GM18907 (cell line): ENCODE results near the gene CFAP97.
A peak's percentile ranks its signal among the peaks of the same experiment; 100 is the strongest.
"Not testable (repeated sequence)": the region's sequence is repeated elsewhere in the genome, so short reads cannot be mapped to it uniquely, and the experiment has no call there.

Source experiments
- ATAC-seq: cut with Tn5 transposase; IDR thresholded peaks from one replicate; pipeline ENCODE4 v1.9.1; 2021; ENCODE audit warnings: mild to moderate bottlenecking, moderate library complexity; ENCODE audit not compliant: unreplicated experiment

Gene CFAP97

DNA sequence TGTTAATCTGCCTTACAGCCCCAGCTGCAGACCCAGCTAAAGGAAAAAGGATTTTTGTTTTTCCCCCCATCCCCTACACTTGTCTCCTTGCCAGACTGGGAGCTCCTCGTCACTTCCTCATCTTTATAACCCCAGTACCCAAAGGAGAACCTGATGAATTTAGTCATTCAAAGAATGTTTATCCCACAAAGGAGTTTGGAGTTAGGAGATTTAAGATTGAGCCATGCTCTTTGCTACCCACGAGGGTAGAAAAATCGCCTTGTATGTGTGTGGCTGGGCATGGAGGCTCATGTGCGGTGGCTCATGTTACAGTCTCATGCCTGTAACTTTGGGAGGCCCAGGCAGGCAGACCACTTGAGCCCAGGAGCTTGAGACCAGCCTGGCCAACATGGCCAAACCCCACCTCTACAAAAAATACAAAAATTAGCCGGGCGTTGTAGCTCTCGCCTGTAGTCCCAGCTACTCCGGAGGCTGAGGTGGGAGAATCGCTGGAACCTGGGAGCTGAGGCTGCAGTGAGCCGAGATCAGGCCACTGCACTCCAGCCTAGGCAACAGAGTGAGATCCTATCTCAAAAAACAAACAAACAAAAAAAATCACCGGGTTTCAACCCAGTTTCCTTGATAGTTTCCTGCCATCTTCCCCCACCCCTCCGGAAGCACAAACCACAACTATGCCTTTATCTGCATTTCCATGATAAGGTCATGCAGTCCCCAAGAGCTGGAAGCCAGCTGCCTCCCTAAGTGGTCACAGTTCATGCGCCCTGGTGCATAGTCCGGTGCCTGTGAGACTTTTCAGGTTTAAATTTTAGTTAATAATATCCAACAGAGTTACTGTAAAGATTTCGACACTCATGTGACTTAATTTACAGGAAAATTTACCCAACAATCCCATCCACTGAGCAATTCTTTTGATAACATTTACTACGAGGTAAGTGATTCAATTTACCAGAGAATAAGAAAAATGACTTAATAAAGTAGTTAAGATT is 1.5 kb downstream of the CFAP97 start:
- peak; percentile 30 for ATAC-seq

DNA sequence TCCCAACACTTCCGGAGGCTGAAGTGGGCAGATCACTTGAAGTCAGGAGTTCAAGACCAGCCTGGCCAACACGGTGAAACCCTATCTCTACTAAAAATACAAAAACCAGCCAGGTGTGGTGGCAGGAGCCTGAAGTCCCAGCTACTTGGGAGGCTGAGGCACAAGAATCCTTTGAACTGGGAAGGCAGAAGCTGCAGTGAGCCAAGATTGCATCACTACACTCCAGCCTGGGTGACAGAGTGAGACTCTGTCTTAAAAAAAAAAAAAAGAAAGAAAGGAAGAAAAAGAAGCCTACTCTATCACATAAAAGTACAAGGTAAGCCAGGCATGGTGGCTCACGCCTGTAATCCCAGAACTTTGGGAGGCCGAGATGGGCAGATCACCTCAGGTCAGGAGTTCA is 5.6 kb downstream of the CFAP97 start:
- ATAC-seq = not testable (repeated sequence)

DNA sequence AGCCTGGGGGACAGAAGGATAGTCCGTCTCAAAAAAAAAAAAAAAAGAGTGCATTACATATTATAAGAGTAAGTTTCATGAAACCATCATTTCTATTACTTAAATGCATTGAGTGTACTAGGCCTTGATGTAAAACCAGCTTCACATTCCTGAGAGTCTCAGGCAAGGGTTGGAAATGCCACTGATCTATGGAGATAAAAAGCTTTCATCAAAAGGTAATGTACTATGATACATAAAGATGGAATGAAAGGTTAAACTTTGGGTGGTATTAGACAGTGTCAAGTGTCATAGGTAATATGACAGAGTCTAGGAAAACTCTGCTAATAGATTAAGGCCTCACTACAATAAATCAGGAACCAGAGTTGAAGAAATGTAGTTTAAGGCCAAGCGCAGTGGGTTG is 7.4 kb downstream of the CFAP97 start:
- no peak for ATAC-seq

DNA sequence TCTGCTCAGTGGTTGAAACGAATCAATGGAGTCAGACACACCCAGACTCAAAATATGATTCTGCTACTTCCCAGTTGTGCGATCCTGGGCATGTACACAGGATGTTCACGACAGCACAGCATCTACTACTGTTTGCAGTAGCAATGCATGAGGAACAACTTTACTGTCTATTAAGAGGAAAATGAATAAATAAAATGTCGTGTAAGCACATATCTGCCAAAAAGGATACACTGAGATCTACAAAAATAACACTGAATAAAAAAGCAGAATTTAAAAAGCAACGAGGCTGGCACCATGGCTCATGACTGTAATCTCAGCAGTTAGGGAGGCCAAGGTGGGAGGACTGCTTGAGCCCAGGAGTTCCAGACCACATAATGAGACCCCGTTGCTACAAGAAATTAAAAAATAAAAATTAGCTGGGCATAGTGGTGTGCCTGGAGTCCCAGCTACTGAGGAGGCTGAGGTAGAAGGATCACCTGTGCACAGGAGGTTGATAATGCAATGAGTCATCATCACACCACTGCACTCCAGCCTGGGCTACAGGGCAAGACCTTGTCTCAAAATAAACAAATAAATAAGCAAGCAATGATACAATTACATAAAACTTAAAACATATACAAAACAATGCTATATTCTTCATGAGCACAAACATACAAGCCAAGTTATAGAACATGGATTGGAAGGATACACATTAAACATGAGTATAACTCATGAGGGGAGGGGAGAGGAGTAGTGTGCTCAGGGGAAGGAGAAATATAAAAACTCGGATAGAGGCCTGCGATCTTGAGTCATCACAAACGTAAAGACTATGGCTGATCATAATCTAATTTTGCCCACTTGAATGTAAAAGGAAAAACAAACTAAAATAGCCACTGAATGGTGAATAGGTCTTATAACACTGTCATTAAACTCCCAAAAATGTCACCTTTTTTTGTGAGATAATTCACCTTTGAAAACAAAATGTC is 8.6 kb downstream of the CFAP97 start:
- no peak for ATAC-seq

DNA sequence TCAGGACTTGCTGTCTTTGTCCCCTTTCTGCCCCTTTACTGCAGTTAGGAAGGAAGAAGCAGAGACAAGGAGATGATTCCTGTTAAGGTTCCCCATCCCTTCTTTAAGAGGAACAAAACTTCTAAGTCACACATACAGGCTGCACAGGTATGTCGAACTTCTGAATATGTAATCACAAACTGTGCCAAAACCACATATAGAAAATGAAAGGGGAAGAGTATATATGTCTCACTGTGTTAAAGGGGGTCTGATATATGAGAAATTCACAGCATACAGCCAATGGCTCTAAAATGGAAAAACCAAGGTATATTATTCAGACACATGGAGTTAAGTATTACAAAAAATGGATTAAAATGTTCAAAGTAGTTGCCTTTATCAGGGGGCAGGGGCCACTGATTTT is 11.7 kb downstream of the CFAP97 start:
- ATAC-seq = peak; percentile 84

DNA sequence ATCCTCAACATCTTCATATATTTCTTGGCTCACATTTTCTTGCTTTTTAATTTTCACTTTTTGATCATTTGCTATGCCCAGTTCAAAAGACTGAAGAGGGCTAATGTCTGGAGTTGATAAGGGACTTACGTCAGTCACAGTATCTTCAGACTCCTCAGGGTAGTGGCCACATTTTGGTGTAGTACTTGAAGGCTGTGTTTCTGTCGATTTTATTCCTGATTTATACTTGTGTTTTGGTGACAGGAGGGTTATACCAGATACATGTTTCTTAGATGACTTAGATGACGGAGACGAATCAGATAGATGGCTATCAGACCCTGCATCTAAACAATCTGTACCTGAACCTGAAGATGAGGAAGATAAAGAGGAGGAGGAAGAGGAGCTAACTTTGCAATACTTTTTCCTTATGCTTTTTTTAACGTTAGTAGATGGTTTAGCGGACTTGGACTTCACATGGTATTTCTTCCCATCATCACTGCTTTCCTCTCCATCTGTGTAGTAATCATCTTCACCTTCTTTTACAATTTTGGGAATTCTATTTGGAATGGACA is 13.4 kb downstream of the CFAP97 start:
- no peak for ATAC-seq

DNA sequence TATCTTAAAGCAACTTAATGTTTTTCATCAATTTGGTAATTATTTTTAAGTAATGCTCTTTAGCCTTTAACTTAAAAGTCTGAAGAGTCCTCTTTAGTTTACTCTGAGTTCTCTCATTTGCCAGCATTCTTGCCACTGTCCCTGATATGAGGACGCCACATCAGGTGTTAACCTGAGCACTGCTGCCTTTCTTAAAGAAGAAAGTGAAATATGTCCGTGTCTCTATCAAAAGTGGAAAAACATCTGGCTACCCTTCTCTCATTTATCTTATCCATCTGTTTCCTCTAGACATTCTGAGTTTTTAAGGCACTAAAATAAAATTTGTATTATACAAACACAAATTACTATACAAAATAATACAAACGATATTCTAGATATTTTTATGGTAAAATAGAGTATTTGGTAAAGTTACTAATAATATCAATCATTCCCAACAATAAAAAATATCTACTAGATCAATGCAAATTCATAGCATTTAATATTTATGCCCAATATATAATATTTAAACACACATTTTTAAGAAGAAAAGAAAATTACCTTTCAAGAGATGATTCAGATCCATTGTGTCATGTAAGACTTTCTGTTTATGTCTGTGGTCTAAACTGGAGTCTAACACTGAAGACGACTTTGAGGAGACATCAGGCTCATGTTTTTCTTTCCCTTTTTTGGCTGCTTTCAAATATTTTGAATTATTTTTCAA is 14.0 kb downstream of the CFAP97 start:
- ATAC-seq = no peak

DNA sequence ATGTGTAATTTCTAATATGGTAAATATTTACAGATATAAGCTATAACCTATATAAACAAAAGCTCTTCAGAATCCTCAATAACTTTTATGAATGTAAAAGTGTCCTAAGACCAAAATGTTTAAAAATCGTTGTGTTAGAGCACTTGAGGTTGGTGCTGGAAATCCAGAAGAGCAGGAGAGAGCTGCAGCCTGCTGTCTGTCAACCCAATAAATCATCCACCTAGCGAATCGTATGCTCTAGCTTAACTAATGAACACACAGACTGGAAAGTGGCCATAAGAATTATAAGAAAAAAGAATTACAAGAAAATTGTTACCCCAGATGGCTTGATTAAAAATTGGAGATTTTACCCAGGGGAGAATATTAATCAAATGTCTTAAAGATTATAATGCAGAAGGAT is 17.0 kb downstream of the CFAP97 start:
- no peak for ATAC-seq

DNA sequence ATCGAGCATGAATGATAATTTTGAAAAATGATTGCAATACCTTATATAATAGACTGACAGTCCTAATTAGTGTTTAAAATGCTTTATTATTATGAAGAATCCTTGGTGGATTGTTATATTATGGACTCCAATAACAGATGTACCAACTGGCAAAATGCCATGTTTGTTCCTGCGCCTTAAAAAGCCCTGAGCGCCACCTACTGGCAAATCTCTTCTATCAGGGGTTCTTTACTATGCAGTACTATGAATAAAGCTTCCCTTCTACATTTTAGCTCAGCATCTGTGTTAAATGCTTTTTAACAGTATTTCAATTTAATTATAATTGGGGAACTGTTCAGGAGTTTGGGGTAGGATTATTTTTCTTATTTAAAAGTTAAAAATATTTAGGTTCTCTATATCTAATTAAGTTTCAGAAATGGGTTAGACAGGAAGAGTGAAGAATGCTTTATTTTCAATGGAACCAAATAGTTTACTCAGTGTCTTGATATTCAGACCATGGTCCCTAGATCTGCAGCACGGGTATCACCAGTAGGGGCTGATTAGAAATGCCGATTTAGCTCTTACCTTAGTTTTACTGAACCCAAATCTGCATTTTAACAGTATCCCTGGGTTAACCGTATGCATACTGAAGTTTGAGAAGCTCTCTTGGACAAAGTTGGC is 20.0 kb downstream of the CFAP97 start:
- ATAC-seq = no peak

DNA sequence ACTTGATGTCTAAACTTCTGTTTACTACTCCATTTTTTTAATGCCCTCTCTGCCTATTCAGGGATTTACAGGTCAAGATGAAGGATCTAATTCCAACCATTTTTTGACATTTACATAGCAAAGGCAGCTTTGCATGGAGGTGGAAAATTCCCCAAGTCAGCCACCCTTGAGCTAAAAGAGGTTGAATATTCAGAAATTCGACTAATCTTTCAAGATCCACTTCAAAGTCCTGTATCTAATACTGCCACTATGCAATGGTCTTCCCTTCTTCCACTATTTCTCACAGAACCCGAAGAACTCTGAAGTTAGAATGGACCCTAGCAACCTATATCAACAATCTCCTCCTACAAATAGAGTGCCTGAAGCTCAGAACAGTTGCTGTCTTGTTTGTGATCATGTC is 21.6 kb downstream of the CFAP97 start:
- no peak for ATAC-seq

DNA sequence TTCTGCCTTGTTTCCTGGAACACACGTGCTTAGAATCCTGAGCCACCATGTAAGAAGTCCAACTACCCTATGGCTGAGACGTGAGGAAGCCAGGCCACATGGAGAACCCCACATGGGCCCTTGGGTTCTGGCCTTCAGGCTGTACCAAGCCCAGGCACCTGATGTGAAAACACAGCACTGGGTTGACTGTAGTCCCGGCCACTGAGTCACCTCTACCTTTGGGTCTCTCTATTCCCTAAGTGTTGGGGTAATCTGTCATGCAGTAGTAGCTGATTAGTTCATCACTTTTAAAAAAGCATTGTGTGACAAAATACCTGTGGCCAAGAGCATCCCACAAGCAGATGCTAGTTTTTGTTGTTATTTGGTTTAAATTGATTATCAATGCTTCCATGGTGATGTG is 24.3 kb downstream of the CFAP97 start:
- no peak for ATAC-seq

DNA sequence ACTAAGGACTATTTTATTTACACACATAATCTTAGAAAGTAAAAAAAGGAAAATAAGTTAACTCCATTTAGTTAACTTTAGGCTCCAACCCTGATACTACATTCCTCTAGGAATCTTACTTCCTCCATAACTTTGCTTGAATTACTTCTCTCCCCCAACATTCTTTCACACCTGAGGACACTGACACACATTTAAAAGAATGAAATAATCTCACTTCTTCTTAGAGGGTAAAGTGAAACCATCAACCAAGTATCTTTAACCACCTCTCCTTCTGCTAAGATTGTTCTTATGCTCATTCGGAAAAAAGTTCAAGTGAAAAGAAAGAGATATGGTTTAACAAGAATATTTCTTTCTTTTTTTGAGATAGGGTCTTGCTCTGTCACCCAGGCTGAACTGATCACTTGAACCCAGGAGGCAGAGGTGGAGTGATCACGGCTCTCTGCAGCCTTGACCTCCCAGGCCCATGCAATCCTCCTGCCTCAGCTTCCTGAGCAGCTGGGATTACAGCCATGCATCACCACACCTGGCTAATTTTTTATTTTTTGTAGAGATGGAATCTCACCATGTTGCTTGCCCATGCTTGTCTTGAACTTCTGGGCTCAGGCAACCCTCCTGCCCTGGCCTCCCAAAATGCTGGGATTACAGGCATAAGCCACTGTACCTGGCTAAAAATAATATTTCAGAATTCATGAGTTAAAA is 32.3 kb downstream of the CFAP97 start:
- ATAC-seq = peak; percentile 81

DNA sequence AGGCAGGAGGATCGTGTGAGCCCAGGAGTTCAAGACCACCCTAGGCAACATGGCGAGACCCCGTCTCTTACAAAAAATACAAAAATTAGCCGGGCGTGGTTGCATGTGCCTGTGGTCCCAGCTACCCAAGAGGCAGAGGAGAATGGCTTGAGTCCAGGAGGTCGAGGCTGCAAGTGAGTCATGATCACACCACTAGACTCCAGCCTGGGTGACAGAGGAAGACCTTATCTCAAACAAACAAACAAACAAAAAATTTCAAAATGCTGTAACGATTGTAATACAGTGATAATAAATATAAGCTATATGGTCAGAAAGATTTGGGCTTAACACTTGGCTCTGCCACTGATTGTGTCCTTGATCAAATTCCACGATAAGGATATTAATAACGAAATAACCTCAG is 36.6 kb downstream of the CFAP97 start:
- no peak for ATAC-seq

DNA sequence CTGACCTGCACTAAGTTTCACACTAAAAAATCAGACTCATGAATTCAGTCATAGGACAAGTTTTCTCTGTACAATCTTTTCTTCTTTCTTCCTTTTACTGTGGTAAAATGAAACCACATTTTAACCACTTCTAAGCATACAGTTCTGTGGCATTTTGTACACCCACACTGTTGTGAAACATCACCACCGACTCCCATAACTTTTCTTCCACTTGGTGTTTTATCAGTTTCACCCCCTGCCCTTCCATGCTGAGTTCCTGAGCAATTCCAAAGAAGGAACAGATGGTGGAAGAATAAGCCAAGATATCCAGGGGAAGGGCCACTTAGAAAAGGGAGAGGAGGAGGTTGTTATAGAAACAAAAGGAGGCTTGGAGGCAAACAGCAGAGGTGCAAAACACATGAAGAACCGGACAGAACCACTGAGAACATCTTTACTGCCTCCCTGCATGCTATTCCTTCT is 38.2 kb downstream of the CFAP97 start:
- peak; percentile 94 for ATAC-seq

DNA sequence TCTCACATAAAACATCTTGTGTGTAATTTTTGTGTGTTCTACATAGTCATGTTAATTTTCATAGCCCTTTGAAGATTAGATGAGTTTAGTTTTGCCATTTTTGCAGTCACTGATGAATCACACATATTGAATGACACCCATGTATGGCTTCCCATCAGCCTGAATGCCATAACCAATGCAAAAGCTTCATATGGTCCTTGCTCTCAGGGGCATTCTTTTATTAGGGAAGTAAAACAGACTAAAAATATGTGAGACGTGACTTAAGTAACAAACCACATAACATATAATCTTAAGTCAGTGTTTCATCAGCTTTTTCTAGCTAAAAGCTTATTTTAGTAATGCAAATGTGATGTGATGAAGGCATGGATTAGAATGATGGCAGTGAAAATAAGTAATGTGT is 52.5 kb downstream of the CFAP97 start:
- no peak for ATAC-seq

DNA sequence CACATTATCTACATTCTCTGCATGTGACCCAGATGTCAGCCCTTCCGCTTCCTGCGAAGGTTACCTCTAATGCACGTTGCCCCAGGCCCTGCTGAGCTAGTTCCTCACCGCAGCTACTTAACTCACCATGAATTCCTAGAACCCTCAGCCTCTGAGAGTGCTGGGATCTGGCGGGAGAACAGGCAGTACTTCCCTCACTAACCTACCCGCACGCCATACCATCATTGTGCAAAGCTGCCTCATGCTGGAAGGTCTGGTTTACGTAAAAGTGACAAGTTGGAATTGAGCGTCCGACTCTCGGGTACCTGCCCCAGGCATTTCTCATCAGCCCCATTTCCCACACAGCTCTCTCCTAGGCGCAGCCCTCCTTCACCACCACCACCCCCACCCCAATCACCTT is 54.4 kb downstream of the CFAP97 start:
- ATAC-seq = no peak

DNA sequence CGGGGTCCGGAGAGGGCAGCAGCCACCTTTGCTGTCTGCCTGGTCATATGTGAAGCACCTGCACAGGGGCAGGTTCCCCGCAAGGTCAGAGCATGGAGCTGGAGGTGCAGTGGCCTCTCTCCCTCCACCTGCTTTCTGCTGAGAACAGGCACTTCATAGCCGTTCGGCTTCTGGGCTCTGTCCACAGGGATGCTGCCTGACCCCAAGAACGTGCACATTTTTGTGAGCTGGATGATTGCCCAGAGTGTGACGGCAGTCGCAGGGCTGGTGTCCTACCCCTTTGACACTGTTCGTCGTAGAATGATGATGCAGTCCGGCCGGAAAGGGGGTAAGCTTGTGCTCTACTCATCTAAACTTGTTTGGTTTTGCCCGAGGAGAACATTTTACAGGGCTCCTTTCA is 58.2 kb downstream of the CFAP97 start:
- no peak for ATAC-seq

DNA sequence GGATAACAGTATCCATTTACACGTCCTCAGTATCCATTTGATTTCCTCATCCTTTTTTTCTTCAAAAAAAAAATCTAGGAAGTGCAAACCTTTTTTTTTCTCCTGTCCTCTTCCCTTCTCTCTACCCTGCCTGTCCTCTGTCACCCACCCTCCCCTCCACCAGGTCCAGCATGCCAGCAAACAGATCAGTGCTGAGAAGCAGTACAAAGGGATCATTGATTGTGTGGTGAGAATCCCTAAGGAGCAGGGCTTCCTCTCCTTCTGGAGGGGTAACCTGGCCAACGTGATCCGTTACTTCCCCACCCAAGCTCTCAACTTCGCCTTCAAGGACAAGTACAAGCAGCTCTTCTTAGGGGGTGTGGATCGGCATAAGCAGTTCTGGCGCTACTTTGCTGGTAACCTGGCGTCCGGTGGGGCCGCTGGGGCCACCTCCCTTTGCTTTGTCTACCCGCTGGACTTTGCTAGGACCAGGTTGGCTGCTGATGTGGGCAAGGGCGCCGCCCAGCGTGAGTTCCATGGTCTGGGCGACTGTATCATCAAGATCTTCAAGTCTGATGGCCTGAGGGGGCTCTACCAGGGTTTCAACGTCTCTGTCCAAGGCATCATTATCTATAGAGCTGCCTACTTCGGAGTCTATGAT is 59.1 kb downstream of the CFAP97 start:
- ATAC-seq = no peak

DNA sequence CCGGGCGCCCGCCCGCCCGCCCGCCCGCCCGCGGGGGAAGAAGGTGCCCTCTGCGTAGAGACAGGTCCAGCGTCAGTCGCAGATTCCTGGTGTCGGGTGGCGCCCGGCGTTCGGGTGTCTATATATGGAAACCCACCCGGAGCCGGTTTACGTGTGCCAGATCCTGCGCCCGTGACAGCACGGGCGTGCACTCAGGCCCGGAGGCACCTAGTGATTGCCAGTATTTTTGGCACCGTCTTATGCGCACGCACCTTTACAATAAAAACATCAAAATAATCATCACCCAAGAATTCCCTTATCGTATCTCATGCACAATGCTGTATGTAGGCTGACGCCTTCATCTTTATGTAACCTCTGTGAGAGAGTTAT is 60.2 kb downstream of the CFAP97 start:
- peak; percentile 30 for ATAC-seq
